LNCaP clone FGC (cell line): Measurements from ENCODE around the gene PADI3.
"Not testable (repeated sequence)": the region's sequence is repeated elsewhere in the genome, so short reads cannot be mapped to it uniquely, and the experiment has no call there.

Experiments used
- DNase-seq: peaks from one replicate; pipeline ENCODE4 v3.0.0-alpha.2; 2011; ENCODE audit warnings: low read depth
- H3K4me3 ChIP-seq: 2 replicates; pipeline ENCODE4 v1.5.1; 2011; ENCODE audit warnings: mild to moderate bottlenecking, low read depth, low read length, control low read depth
- TF ChIP-seq, protein P1 (sequence below): IDR thresholded peaks from 2 replicates; pipeline ENCODE4 v1.5.1; 2012; ENCODE audit warnings: mild to moderate bottlenecking; ENCODE audit not compliant: control insufficient read depth, insufficient read depth; ENCODE audit errors: extremely low read depth

Gene PADI3

DNA sequence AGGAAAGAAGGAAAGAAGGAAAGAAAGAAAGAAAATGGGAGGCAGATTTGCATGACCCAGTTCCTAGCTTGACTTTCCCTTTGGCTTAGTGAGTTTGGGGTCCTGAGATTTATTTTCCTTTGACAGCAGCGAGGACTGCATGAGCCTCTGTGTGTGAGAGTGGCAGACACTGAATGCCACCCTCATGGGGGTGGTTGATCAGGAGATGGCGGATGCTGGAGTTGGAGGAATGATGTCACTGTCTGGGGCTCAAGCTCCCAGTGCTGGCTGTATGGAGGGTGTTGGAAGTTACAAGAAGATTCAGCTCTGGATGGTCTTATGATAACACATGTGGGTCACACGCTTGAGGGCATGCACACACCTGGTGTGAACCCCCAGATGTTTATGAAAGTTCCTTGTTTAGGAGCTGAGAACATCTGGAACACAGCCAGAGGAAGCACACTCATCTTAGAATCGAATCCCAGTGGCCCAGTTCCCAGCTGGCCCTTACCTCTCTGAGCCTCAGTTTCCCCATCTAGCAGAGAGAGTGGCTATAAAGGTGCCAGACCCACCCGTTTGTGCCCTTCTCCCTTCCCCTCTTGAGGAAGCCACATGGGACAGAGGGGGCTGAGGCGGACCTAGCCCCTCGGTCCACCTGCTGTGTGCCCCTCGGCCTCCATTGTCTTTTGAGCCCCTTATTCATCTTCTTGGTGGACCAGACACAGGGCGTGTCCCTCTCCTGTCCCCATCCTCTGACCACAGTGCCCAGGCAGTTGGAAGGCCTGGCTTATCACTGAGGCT is 64.8 kb downstream of the PADI3 start:
- no peak overlapping the region for H3K4me3 ChIP-seq
- no peak for DNase-seq
- TF ChIP-seq, protein P1, sequence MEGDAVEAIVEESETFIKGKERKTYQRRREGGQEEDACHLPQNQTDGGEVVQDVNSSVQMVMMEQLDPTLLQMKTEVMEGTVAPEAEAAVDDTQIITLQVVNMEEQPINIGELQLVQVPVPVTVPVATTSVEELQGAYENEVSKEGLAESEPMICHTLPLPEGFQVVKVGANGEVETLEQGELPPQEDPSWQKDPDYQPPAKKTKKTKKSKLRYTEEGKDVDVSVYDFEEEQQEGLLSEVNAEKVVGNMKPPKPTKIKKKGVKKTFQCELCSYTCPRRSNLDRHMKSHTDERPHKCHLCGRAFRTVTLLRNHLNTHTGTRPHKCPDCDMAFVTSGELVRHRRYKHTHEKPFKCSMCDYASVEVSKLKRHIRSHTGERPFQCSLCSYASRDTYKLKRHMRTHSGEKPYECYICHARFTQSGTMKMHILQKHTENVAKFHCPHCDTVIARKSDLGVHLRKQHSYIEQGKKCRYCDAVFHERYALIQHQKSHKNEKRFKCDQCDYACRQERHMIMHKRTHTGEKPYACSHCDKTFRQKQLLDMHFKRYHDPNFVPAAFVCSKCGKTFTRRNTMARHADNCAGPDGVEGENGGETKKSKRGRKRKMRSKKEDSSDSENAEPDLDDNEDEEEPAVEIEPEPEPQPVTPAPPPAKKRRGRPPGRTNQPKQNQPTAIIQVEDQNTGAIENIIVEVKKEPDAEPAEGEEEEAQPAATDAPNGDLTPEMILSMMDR, result no peak

DNA sequence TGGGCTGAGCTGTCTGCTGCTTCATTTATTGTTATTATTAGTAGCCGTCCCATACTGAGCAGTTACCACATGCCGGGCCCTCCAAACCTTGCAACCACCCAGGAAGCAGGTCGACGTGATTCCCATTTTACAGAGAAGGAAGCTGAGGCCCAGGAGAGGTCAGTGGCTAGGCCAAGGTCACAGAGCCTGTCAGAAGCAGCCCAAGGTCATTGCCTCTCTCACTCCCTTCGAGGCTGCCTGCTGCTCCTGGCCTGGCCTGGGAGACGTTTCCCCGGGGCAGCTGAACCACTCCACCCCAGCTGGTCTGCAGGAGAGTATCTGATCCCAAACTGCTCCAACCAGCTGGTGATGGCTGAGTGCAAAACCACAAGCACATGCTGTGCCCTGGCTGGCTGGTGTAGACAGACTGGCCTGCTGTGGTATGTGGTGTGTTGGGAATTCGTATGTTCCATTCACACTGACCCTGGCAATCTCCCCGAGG is 65.6 kb downstream of the PADI3 start:
- no peak for DNase-seq
- TF ChIP-seq, protein P1, result no peak
- H3K4me3 ChIP-seq, result no peak overlapping the region

DNA sequence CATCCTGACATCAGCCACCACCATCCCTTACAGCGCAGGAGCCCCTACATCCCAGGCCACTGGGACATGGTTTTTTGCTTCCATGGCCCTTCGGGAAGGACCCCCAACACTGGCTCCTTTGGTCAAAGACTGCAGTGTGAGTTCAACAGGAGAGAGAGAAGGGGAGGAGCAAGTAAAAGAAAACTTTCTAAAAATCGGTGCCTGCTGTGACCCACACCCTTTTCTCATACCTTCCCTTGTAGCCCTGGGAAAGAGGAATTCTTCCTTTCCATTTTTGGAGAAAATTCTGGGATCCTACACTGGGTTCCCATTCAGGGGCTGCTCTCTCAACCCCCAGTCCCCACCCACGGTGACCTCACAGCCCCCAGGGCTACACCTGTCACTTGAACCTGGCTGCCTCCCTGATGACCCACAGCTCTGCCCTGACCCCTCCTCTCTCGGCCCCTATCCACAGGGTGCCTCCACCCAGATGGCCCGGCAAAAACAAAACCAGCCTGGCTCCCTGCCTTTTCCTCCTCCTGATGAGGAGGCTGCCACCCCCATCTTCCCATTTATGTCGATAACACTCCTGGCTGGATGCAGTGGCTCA is 66.7 kb downstream of the PADI3 start:
- no peak for DNase-seq
- H3K4me3 ChIP-seq, result no peak overlapping the region
- TF ChIP-seq, protein P1, result no peak

DNA sequence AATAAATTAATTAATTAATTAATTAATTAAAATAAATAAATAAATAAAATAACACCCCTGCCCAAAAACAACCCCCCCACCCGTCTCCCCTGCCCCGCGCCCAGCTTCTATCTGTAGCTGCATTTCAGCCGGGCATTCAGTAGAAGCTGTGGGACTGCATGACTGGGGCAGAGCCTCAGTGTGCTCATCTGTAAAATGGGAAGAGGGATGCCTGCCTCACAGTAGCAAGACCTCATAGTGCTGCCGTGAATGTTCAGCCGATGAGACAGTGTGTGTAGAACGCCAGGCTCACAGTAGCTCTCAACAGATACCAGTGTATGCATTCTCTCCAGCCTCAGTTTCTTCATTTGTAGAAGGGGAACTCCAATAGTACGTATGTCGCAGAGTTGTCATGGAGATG is 67.8 kb downstream of the PADI3 start:
- no peak overlapping the region for H3K4me3 ChIP-seq
- DNase-seq, result no peak
- TF ChIP-seq, protein P1, result no peak

DNA sequence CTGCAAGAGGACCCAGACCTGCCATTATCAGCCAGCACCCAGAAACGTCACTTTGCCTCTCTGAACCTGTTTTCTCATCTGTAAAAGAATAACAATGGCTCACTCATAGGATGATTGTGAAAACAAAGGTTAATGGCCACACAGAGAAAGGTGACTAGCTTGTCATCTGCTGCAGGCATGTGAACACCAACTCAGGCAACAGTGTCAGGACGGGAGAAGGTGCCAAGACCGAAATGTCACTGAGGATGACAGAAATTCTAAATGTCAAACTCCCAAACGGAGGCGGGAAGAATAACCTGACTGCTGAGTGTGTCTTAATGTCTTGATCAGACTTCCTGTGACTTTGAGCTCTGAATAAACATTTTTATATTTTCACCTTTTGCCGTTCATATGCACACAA is 69.4 kb downstream of the PADI3 start:
- no peak overlapping the region for H3K4me3 ChIP-seq
- no peak for DNase-seq
- TF ChIP-seq, protein P1, result no peak

DNA sequence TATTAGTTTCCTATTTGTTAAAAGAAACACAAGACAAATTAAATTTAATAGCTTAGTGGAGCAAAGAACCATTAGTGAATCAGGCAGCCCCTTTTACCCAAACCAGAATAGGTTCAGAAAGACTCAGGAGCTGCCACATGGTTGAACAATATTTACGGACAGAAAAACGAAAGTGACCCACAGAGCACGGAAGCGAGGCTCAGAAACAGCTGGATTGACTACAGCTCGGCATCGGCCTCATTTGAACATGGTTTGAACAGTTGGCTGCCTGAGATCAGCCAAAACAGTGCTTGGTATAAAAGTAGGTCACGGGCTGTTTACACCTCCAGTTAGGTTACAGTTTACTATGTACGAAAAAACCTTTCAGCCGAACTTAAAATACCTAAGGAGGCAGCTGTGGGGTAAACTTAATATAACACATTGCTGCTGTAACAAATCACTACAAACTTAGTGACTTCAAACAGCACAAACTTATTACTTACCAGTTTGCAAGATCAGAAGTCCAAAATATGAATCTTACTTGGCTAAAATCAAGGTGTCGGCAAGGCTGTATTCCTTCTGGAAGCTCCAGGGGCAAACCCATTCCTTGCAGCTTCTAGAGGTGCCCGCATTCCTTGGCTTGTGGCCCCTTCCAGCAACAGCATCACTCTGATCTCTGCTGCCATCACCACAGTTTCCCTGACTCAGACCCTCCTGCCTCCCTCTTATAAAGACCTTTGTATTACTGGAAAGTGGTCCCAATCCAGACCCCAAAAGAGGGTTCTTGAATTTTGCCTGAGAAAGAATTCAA is 70.9 kb downstream of the PADI3 start:
- no peak for DNase-seq
- no peak overlapping the region for H3K4me3 ChIP-seq
- TF ChIP-seq, protein P1, result no peak

DNA sequence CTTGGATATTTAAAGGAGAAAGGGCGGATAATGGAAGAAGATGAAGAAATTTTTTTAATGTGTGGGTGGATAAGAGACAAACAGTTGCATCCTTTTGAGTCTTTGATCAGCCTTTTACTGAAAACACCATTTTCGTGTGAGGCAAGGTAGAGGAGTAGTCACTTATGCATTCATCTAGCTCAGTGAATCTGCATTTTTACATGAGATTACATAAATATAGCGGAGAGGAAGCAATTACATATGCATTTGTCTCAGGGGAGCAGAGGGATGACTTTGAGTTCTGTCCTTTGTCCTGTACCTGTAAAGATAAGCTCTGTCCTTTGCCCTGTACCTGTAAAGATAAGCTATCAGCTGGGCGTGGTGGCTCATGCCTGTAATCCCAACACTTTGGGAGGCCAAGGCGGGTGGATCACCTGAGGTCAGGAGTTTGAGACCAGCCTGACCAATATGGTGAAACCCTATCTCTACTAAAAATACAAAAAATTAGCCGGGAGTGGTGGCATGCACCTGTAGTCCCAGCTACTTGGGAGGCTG is 73.0 kb downstream of the PADI3 start:
- not testable (repeated sequence) for H3K4me3 ChIP-seq, DNase-seq
